Subcutaneous adipose tissue (tissue), 4 donors: ENCODE data around the gene ZNF407. TPM values are rescaled to one million over a fixed set of nuclear protein-coding genes. Genes with fewer than 3 reads are reported as not detected.

Source experiments
- CTCF ChIP-seq: fragments of 450-650 bp; IDR thresholded peaks from one replicate; pipeline ENCODE4 v1.5.1; 2016; ENCODE audit warnings: low read depth, mild to moderate bottlenecking, control low read depth, antibody characterized with exemption, moderate library complexity
- total RNA-seq, 4 donors: library from RNA; depleted of rRNA; stranded (reverse); fragments of >200 nt; gene quantifications; one replicate each; pipeline ENCODE4 v1.1.0, GENCODE V29; 2016

Gene ZNF407
- total RNA-seq, 4 donors from 2014 or later: 16.0 to 24.3 (median 19.6) TPM

GRCh38 chr18:74869904-74870863, 272.5 kb downstream of the ZNF407 start:
- TF ChIP-seq CTCF: no peak

GRCh38 chr18:74870950-74871349, 273.3 kb downstream of the ZNF407 start:
- TF ChIP-seq CTCF: no peak

- TF ChIP-seq CTCF: no peak
Observed at GRCh38 chr18:74873629-74874028, 276.0 kb downstream of the ZNF407 start.

- TF ChIP-seq CTCF: no peak
Observed at GRCh38 chr18:74874351-74874750, 276.7 kb downstream of the ZNF407 start.

GRCh38 chr18:74876630-74877243, 279.1 kb downstream of the ZNF407 start:
- TF ChIP-seq CTCF: no peak

- no peak for TF ChIP-seq CTCF
Observed at GRCh38 chr18:74878267-74878666, 280.6 kb downstream of the ZNF407 start.

- no peak for TF ChIP-seq CTCF
Observed at GRCh38 chr18:74880706-74881278, 283.1 kb downstream of the ZNF407 start.
